WTC11 (cell line): ENCODE measurements around the gene ABCF2. TPM values are rescaled to one million over a fixed set of nuclear protein-coding genes. Genes with fewer than 3 reads are reported as not detected.

Source experiments
- ATAC-seq: fragments of 200-7000 bp; cut with Tn5 transposase; 2 replicates; pipeline ENCODE4 v1.10.0; 2021; ENCODE audit warnings: mild to moderate bottlenecking, moderate library complexity
- CTCF ChIA-PET: fragments of 300-600 bp; sonication (Branson Sonifier 250); formaldehyde crosslinking; loops from one replicate; lab custom pipeline; 2021; ENCODE audit warnings: antibody characterized with exemption; lab: Charles Lee
- POLR2A ChIA-PET: fragments of 350-600 bp; sonication (Branson Sonifier 250); formaldehyde crosslinking; loops from one replicate; lab custom pipeline; 2021; ENCODE audit warnings: antibody characterized with exemption; lab: Charles Lee
- DNase-seq: peaks from one replicate; pipeline ENCODE4 v3.0.0; 2021; ENCODE audit warnings: low spot score
- H3K27ac Mint-ChIP-seq: 2 replicates; pipeline ENCODE4 v1.8.0; 2021; ENCODE audit warnings: mixed read lengths
- H3K27me3 Mint-ChIP-seq: 2 replicates; pipeline ENCODE4 v1.8.0; 2021; ENCODE audit warnings: low read depth, mild to moderate bottlenecking, moderate library complexity, mixed read lengths
- H3K36me3 Mint-ChIP-seq: 2 replicates; pipeline ENCODE4 v1.8.0; 2021; ENCODE audit warnings: mixed read lengths
- H3K4me1 Mint-ChIP-seq: 2 replicates; pipeline ENCODE4 v1.8.0; 2022; ENCODE audit warnings: mixed read lengths
- H3K4me3 Mint-ChIP-seq: 2 replicates; pipeline ENCODE4 v1.8.0; 2021; ENCODE audit warnings: mild to moderate bottlenecking, moderate library complexity, mixed read lengths
- H3K9me3 Mint-ChIP-seq: 2 replicates; pipeline ENCODE4 v1.8.0; 2021; ENCODE audit warnings: mixed read lengths
- CBFB ChIP-seq: sonication (generic); formaldehyde crosslinking; IDR thresholded peaks from 2 replicates; pipeline ENCODE4 v1.8.1; 2022; ENCODE audit warnings: mild to moderate bottlenecking, low read depth, missing genetic modification reagents
- CREM ChIP-seq: sonication (generic); formaldehyde crosslinking; IDR thresholded peaks from 2 replicates; pipeline ENCODE4 v1.8.1; 2022; ENCODE audit warnings: mild to moderate bottlenecking, missing genetic modification reagents, moderate library complexity
- GTF2I ChIP-seq: fragments of 250-450 bp; sonication (Bioruptor Pico); conservative IDR thresholded peaks from 2 replicates; pipeline ENCODE4 v1.4.0; 2021; ENCODE audit warnings: mild to moderate bottlenecking
- HMGA2 ChIP-seq: fragments of 250-450 bp; sonication (Bioruptor Pico); IDR thresholded peaks from 2 replicates; pipeline ENCODE4 v1.4.0; 2021; ENCODE audit warnings: mild to moderate bottlenecking, moderate library complexity
- MXD4 ChIP-seq: fragments of 250-450 bp; sonication (Bioruptor Pico); IDR thresholded peaks from 2 replicates; pipeline ENCODE4 v1.8.0; 2021; ENCODE audit warnings: mild to moderate bottlenecking, moderate library complexity, borderline replicate concordance
- NFE2L1 ChIP-seq: sonication (generic); formaldehyde crosslinking; IDR thresholded peaks from 2 replicates; pipeline ENCODE4 v1.8.1; 2023; ENCODE audit warnings: missing genetic modification reagents
- NFYB ChIP-seq: sonication (generic); formaldehyde crosslinking; conservative IDR thresholded peaks from 2 replicates; pipeline ENCODE4 v1.8.0; 2022; ENCODE audit warnings: low read depth, missing genetic modification reagents
- PRRX2 ChIP-seq: fragments of 250-450 bp; sonication (Bioruptor Pico); IDR thresholded peaks from 2 replicates; pipeline ENCODE4 v1.8.0; 2021; ENCODE audit warnings: mild to moderate bottlenecking
- SMAD4 ChIP-seq: sonication (generic); formaldehyde crosslinking; IDR thresholded peaks from 2 replicates; pipeline ENCODE4 v1.8.0; 2022; ENCODE audit warnings: mild to moderate bottlenecking, missing genetic modification reagents
- SOX15 ChIP-seq: fragments of 250-450 bp; sonication (Bioruptor Pico); IDR thresholded peaks from 2 replicates; pipeline ENCODE4 v1.9.0; 2021; ENCODE audit warnings: mild to moderate bottlenecking
- TEAD4 ChIP-seq: sonication (generic); formaldehyde crosslinking; IDR thresholded peaks from 2 replicates; pipeline ENCODE4 v1.8.0; 2022; ENCODE audit warnings: mild to moderate bottlenecking, missing genetic modification reagents
- TP53 ChIP-seq: sonication (generic); formaldehyde crosslinking; IDR thresholded peaks from 2 replicates; pipeline ENCODE4 v1.8.1; 2023; ENCODE audit warnings: mild to moderate bottlenecking, missing genetic modification reagents
- total RNA-seq: library from RNA; stranded (reverse); gene quantifications from 3 replicates; pipeline ENCODE4 v1.2.3, GENCODE V29; 2021
- TF ChIP-seq, protein P1 (sequence below): fragments of 250-450 bp; sonication (Bioruptor Pico); IDR thresholded peaks from 2 replicates; pipeline ENCODE4 v1.9.0; 2021; ENCODE audit warnings: moderate library complexity, mild to moderate bottlenecking, inconsistent platforms, borderline replicate concordance
- TF ChIP-seq, protein P2 (sequence below): sonication (generic); formaldehyde crosslinking; IDR thresholded peaks from 2 replicates; pipeline ENCODE4 v1.8.1; 2022; ENCODE audit warnings: missing genetic modification reagents, borderline replicate concordance
- TF ChIP-seq, protein P3 (sequence below): fragments of 250-450 bp; sonication (Bioruptor Pico); IDR thresholded peaks from 2 replicates; pipeline ENCODE4 v1.8.0; 2021; ENCODE audit warnings: mild to moderate bottlenecking
- TF ChIP-seq, protein P4 (sequence below): sonication (generic); formaldehyde crosslinking; IDR thresholded peaks from 2 replicates; pipeline ENCODE4 v1.8.0; 2023; ENCODE audit warnings: missing genetic modification reagents
- TF ChIP-seq, protein P5 (sequence below): sonication (generic); formaldehyde crosslinking; IDR thresholded peaks from 2 replicates; pipeline ENCODE4 v1.8.1; 2022; ENCODE audit warnings: low read depth, mild to moderate bottlenecking, moderate library complexity, missing genetic modification reagents, borderline replicate concordance
- TF ChIP-seq, protein P6 (sequence below): sonication (generic); formaldehyde crosslinking; IDR thresholded peaks from 2 replicates; pipeline ENCODE4 v1.8.1; 2023; ENCODE audit warnings: mild to moderate bottlenecking, missing genetic modification reagents
- TF ChIP-seq, protein P7 (sequence below): sonication (generic); formaldehyde crosslinking; IDR thresholded peaks from 2 replicates; pipeline ENCODE4 v1.8.0; 2022; ENCODE audit warnings: mild to moderate bottlenecking, missing genetic modification reagents

Gene ABCF2
- total RNA-seq, 1 experiment from 2014 or later = 43.7 TPM

DNA sequence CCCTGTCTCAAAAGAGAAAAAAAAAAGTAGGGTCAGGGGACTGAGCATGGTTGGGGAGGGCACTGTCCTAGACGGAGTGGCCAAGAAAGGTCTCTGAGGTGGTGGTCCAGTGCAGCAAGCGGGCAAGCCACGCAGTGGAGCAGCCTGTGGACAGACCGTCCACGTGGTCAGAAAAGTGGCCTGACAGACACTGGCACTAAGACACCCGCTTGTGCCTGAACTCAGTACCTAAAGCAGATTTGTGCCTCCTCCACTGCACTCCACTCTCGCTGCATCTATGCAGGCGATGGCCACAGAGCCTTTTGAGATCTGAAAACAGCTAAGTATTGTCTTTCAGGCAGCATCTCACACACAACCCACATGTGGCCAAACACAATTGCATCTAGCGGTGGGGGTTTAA lies 48.8 kb downstream of the ABCF2 start:
- H3K36me3 Mint-ChIP-seq = no peaks in the 10 kb centered on the region
- ATAC-seq (no peak), DNase-seq (no peak)
- no peak overlapping the region for H3K4me3 Mint-ChIP-seq
- ChIA-PET POLR2A (no interaction called here), CTCF (interaction anchor here (1.0 to 4.2 kb wide), 4 partner anchors 10 to 67 kb away, joined by 3 to 52 read pairs (median 8); no protein-coding TSS in a partner anchor)
- no peak overlapping the region for H3K27ac Mint-ChIP-seq
- peaks cover 47% of the 10 kb centered on the region for H3K27me3 Mint-ChIP-seq
- peaks cover 9% of the 10 kb centered on the region; the same call in 1 of the 2 replicates for H3K4me1 Mint-ChIP-seq
- H3K9me3 Mint-ChIP-seq = peaks cover 3% of the 10 kb centered on the region
- TF ChIP-seq CREM (CRISPR knock-in tag) (no peak), NFYB (CRISPR knock-in tag) (no peak), SMAD4 (CRISPR knock-in tag) (no peak), HMGA2 (CRISPR knock-in tag) (no peak), SOX15 (CRISPR knock-in tag) (no peak), PRRX2 (CRISPR knock-in tag) (no peak), MXD4 (CRISPR knock-in tag) (no peak)
- TF ChIP-seq, protein P1, sequence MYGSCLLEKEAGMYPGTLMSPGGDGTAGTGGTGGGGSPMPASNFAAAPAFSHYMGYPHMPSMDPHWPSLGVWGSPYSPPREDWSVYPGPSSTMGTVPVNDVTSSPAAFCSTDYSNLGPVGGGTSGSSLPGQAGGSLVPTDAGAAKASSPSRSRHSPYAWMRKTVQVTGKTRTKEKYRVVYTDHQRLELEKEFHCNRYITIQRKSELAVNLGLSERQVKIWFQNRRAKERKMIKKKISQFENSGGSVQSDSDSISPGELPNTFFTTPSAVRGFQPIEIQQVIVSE (CRISPR knock-in tag) = no peak
- TF ChIP-seq, protein P2, sequence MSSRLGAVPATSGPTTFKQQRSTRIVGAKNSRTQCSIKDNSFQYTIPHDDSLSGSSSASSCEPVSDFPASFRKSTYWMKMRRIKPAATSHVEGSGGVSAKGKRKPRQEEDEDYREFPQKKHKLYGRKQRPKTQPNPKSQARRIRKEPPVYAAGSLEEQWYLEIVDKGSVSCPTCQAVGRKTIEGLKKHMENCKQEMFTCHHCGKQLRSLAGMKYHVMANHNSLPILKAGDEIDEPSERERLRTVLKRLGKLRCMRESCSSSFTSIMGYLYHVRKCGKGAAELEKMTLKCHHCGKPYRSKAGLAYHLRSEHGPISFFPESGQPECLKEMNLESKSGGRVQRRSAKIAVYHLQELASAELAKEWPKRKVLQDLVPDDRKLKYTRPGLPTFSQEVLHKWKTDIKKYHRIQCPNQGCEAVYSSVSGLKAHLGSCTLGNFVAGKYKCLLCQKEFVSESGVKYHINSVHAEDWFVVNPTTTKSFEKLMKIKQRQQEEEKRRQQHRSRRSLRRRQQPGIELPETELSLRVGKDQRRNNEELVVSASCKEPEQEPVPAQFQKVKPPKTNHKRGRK = no peak
- TF ChIP-seq, protein P3, sequence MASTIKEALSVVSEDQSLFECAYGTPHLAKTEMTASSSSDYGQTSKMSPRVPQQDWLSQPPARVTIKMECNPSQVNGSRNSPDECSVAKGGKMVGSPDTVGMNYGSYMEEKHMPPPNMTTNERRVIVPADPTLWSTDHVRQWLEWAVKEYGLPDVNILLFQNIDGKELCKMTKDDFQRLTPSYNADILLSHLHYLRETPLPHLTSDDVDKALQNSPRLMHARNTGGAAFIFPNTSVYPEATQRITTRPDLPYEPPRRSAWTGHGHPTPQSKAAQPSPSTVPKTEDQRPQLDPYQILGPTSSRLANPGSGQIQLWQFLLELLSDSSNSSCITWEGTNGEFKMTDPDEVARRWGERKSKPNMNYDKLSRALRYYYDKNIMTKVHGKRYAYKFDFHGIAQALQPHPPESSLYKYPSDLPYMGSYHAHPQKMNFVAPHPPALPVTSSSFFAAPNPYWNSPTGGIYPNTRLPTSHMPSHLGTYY (CRISPR knock-in tag) = no peak

DNA sequence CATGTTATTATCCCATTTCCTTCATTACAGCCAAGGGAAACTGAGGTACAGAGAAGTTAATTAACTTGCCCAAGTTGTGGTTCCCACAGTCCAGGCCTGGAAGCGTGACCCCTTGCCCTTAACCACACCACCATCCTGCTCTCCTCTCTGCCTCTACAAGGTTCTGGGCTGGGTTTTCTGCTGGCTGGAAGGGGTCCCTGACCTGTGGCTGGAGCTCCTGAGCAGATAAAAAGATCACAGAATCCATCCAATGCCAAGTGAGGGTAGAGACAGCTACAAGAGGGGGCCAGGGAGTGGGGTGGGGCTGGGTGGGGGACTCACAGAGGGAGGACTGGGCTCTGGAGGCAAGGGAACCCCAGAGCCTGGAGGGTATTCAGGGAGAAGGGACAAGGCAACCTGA lies 49.7 kb downstream of the ABCF2 start:
- Mint-ChIP-seq H3K27ac (no peak overlapping the region), H3K27me3 (peaks cover 56% of the 10 kb centered on the region), H3K9me3 (peaks cover 5% of the 10 kb centered on the region), H3K4me1 (peaks cover 10% of the 10 kb centered on the region), H3K36me3 (no peaks in the 10 kb centered on the region), H3K4me3 (no peak overlapping the region)
- ATAC-seq = no peak
- no peak for DNase-seq
- POLR2A ChIA-PET = no interaction called here
- no peak for TF ChIP-seq NFE2L1
- TF ChIP-seq, protein P4, sequence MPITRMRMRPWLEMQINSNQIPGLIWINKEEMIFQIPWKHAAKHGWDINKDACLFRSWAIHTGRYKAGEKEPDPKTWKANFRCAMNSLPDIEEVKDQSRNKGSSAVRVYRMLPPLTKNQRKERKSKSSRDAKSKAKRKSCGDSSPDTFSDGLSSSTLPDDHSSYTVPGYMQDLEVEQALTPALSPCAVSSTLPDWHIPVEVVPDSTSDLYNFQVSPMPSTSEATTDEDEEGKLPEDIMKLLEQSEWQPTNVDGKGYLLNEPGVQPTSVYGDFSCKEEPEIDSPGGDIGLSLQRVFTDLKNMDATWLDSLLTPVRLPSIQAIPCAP (CRISPR knock-in tag) = no peak
- no peak for TF ChIP-seq MXD4 (CRISPR knock-in tag)
- TF ChIP-seq, protein P5, sequence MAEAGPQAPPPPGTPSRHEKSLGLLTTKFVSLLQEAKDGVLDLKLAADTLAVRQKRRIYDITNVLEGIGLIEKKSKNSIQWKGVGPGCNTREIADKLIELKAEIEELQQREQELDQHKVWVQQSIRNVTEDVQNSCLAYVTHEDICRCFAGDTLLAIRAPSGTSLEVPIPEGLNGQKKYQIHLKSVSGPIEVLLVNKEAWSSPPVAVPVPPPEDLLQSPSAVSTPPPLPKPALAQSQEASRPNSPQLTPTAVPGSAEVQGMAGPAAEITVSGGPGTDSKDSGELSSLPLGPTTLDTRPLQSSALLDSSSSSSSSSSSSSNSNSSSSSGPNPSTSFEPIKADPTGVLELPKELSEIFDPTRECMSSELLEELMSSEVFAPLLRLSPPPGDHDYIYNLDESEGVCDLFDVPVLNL (CRISPR knock-in tag) = no peak
- no peak for TF ChIP-seq TEAD4 (CRISPR knock-in tag)
- TF ChIP-seq GTF2I = no peak
- no peak for TF ChIP-seq SOX15 (CRISPR knock-in tag)
- TF ChIP-seq, protein P6, sequence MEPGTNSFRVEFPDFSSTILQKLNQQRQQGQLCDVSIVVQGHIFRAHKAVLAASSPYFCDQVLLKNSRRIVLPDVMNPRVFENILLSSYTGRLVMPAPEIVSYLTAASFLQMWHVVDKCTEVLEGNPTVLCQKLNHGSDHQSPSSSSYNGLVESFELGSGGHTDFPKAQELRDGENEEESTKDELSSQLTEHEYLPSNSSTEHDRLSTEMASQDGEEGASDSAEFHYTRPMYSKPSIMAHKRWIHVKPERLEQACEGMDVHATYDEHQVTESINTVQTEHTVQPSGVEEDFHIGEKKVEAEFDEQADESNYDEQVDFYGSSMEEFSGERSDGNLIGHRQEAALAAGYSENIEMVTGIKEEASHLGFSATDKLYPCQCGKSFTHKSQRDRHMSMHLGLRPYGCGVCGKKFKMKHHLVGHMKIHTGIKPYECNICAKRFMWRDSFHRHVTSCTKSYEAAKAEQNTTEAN (CRISPR knock-in tag) = no peak
- CTCF ChIA-PET = interaction anchor here (1.6 to 4.2 kb wide), 3 partner anchors 10 to 53 kb away, joined by 6 to 52 read pairs (median 15); partner anchors contain the start of gene GBX1

DNA sequence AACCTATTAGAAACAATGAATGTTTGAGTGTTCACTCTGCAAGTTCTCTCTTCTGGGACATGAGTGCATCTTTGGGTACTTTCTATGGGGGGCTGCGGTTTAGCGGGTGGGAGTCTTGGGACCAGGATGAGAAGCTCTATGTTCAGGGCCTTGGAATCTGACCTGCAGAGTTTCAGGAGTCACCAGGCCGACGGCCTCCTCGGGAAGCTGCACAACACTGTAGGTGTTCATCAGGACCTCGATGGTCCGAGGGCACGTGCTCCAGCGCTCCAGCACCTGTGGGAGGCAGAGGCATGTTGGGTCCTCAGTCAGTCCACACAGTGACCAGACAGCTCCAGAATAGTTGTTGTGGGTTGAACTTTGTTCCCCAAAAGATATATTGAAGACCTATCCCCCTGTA lies 50.6 kb downstream of the ABCF2 start:
- ChIA-PET CTCF (interaction anchor here (0.6 to 4.2 kb wide), 12 partner anchors 9 to 213 kb away, joined by 3 to 52 read pairs (median 6); partner anchors contain the start of genes GBX1 and H2BK1), POLR2A (no interaction called here)
- DNase-seq = no peak
- no peak overlapping the region for H3K4me3 Mint-ChIP-seq
- peaks cover 8% of the 10 kb centered on the region for H3K9me3 Mint-ChIP-seq
- TF ChIP-seq, protein P7, sequence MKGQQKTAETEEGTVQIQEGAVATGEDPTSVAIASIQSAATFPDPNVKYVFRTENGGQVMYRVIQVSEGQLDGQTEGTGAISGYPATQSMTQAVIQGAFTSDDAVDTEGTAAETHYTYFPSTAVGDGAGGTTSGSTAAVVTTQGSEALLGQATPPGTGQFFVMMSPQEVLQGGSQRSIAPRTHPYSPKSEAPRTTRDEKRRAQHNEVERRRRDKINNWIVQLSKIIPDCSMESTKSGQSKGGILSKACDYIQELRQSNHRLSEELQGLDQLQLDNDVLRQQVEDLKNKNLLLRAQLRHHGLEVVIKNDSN = no peak
- TF ChIP-seq TP53 (no peak), CBFB (CRISPR knock-in tag) (no peak)
- ATAC-seq = no peak
- peaks cover 12% of the 10 kb centered on the region for H3K4me1 Mint-ChIP-seq
- no peaks in the 10 kb centered on the region for H3K36me3 Mint-ChIP-seq
- H3K27ac Mint-ChIP-seq = no peak overlapping the region
- H3K27me3 Mint-ChIP-seq = peaks cover 65% of the 10 kb centered on the region
